Body of pancreas (tissue), 4 donors: ENCODE data around the gene C1RL. TPM values are rescaled to one million over a fixed set of nuclear protein-coding genes. Genes with fewer than 3 reads are reported as not detected.

Source experiments
- ATAC-seq: fragments of 150-250 bp; one replicate; pipeline ENCODE4 v1.9.1; 2016
- DNase-seq, 4 donors: peaks; one replicate each; pipeline ENCODE4 v3.0.0-alpha.2; 2019
- H3K27ac ChIP-seq, 4 donors: fragments of 200-600 bp; sonication (generic); 1 replicate in 3 of 4; 2 replicates in 1 of 4; pipeline versions ENCODE4 v1.5.1 to v1.6.1; 2016 to 2019; ENCODE audit warnings: mild to moderate bottlenecking in 1 of 4, mixed read lengths in 1 of 4, moderate library complexity in 1 of 4
- H3K27me3 ChIP-seq, 2 donors: fragments of 200-600 bp; sonication (generic); one replicate each; pipeline ENCODE4 v1.6.0; 2016; ENCODE audit warnings: mild to moderate bottlenecking in 1 of 2
- H3K36me3 ChIP-seq, 2 donors: fragments of 200-600 bp; sonication (generic); replicated peaks in 1 of 2; 2 replicates each; pipeline ENCODE4 v1.5.1; 2016; ENCODE audit warnings: low read depth in 2 of 2; ENCODE audit not compliant: insufficient read depth in 1 of 2
- H3K4me1 ChIP-seq: fragments of 200-600 bp; sonication (generic); one replicate; pipeline ENCODE4 v1.6.0; 2016
- H3K4me3 ChIP-seq, 2 donors: fragments of 200-600 bp; sonication (generic); 1 replicate in 1 of 2; 2 replicates in 1 of 2; pipeline ENCODE4 v1.5.1; 2016 to 2019
- H3K9me3 ChIP-seq, 3 donors: fragments of 200-600 bp; sonication (generic); 1 replicate in 2 of 3; 2 replicates in 1 of 3; pipeline ENCODE4 v1.5.1; 2016
- POLR2A ChIP-seq, 3 donors: fragments of 450-650 bp; IDR thresholded peaks; one replicate each; pipeline ENCODE4 v1.6.1; 2016; ENCODE audit warnings: antibody characterized with exemption in 3 of 3, mild to moderate bottlenecking in 2 of 3
- WGBS, 2 donors: methylation state at CpG; one replicate each; pipeline ENCODE4 v1.1.5; 2017; 5-methylcytosine and 5-hydroxymethylcytosine counted together
- intact Hi-C: fragments of 100-400 bp; cut with DNase I; formaldehyde crosslinking; loops from one replicate; pipeline ENCODE4 v1.15.1; 2023
- total RNA-seq, 2 donors: library from RNA; depleted of rRNA; stranded (reverse); fragments of >200 nt; gene quantifications; one replicate each; pipeline ENCODE4 v1.1.0, GENCODE V29; 2016
- TF ChIP-seq, protein P1 (sequence below), 7 experiments: fragments of 450-650 bp in 4 of 7; fragments of 200-600 bp in 3 of 7; sonication (generic) in 3 of 7; IDR thresholded peaks; one replicate each; pipeline ENCODE4 v1.5.1; 2016 to 2019; ENCODE audit warnings: antibody characterized with exemption in 7 of 7

Gene C1RL
- total RNA-seq, 2 donors from 2014 or later: 64.6 to 99.6 TPM

DNA sequence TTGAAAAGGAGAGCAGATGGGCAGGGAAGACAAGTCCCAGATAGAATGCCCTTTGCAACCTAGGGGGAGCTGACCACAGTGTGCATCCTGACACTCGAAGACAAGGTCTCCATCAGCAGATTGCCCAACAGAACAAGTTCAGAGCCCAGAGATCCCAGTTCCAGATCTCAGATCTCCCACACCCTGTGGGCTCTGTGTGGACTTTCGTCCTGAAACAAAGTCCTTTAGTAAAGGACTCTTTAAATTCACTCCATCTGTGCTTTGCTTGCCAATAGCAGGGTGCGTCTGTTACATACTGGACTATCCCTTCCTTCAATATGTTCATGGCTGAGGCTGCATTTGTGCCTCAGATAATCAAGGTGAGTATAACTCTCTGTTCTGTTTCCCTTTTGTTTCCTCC lies 8.7 kb upstream of the C1RL start:
- intact Hi-C loops: loop anchor here (10.0 kb wide), 1 partner anchor 73 kb away; no protein-coding TSS in a partner anchor
- TF ChIP-seq, protein P1, sequence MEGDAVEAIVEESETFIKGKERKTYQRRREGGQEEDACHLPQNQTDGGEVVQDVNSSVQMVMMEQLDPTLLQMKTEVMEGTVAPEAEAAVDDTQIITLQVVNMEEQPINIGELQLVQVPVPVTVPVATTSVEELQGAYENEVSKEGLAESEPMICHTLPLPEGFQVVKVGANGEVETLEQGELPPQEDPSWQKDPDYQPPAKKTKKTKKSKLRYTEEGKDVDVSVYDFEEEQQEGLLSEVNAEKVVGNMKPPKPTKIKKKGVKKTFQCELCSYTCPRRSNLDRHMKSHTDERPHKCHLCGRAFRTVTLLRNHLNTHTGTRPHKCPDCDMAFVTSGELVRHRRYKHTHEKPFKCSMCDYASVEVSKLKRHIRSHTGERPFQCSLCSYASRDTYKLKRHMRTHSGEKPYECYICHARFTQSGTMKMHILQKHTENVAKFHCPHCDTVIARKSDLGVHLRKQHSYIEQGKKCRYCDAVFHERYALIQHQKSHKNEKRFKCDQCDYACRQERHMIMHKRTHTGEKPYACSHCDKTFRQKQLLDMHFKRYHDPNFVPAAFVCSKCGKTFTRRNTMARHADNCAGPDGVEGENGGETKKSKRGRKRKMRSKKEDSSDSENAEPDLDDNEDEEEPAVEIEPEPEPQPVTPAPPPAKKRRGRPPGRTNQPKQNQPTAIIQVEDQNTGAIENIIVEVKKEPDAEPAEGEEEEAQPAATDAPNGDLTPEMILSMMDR (IDR thresholded peaks at IDR 0.05): no peak
- no peak for TF ChIP-seq POLR2A (IDR thresholded peaks at IDR 0.05)

DNA sequence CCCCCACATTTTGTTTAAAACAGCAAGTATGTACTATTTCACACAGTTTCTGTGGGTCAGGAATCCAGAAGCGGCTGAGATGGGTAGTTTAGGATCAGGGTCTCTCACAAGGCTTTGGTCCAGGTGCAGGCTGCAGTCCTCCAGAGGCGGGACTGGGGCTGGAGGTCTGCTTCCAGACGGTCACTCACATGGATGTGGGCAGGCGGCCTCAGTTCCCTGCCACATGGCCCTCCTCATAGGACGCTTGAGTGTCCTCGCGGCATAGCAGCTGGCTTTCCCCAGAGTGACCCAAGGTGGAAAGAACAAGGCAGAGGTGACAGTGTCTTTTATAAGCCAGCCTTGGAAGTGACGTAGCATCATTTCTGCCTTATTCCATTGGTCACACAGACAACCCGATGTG lies 7.9 kb upstream of the C1RL start:
- H3K9me3 ChIP-seq: no peaks in the 10 kb centered on the region
- H3K4me3 ChIP-seq: no peak overlapping the region
- no peak overlapping the region for H3K27ac ChIP-seq
- DNase-seq: no peak
- TF ChIP-seq POLR2A (IDR thresholded peaks at IDR 0.05): no peak
- TF ChIP-seq, protein P1 (IDR thresholded peaks at IDR 0.05): no peak
- intact Hi-C loops: loop anchor here (10.0 kb wide), 1 partner anchor 72 kb away; no protein-coding TSS in a partner anchor
- peaks cover 5% of the 10 kb centered on the region for H3K4me1 ChIP-seq
- no peaks in the 10 kb centered on the region for H3K36me3 ChIP-seq
- WGBS, 2 donors: 82 to 89% methylated on average over 6 to 9 of the region's 9 CpGs
- no peak for ATAC-seq
- H3K27me3 ChIP-seq: no peaks in the 10 kb centered on the region

More for the DNA sequence above, 8.7 kb upstream of the C1RL start:
- ATAC-seq: no peak
- DNase-seq: no peak
- no peaks in the 10 kb centered on the region for H3K36me3 ChIP-seq
- no peak overlapping the region for H3K4me3 ChIP-seq
- H3K27ac ChIP-seq: no peak overlapping the region
- H3K4me1 ChIP-seq: peaks cover 5% of the 10 kb centered on the region
- H3K9me3 ChIP-seq: no peaks in the 10 kb centered on the region
- H3K27me3 ChIP-seq: no peaks in the 10 kb centered on the region
- 82% methylated on average over 3 of the region's 3 CpGs for WGBS, 2 donors

DNA sequence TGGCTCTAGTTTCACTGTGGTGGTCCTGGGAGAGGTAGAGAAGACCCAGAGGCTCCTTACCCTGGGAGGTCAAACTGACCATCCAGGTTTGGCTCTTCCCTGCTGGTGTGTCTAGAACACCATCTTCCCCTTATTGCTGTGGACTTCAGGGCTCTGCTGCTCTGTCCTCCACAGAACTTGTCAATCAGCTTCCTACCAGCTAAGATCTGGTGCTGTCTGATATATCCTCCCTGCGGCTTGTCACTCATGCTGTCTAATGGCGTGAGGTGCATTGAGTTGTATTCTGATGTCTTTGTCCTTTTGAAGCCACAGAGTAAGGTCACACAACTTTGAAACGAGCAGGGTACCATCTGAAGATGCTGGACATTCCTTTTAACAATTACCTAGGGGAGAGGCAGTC lies 7.2 kb upstream of the C1RL start:
- TF ChIP-seq POLR2A (IDR thresholded peaks at IDR 0.05): no peak
- TF ChIP-seq, protein P1 (IDR thresholded peaks at IDR 0.05): no peak
- intact Hi-C loops: loop anchor here (10.0 kb wide), 1 partner anchor 71 kb away; no protein-coding TSS in a partner anchor
- ATAC-seq (no peak), DNase-seq (no peak)
- WGBS, 2 donors: 72 to 73% methylated on average over 3 of the region's 3 CpGs
- Histone ChIP-seq H3K4me1 (peaks cover 5% of the 10 kb centered on the region), H3K27ac (no peak overlapping the region), H3K4me3 (no peak overlapping the region), H3K36me3 (no peaks in the 10 kb centered on the region), H3K27me3 (no peaks in the 10 kb centered on the region), H3K9me3 (no peaks in the 10 kb centered on the region)

DNA sequence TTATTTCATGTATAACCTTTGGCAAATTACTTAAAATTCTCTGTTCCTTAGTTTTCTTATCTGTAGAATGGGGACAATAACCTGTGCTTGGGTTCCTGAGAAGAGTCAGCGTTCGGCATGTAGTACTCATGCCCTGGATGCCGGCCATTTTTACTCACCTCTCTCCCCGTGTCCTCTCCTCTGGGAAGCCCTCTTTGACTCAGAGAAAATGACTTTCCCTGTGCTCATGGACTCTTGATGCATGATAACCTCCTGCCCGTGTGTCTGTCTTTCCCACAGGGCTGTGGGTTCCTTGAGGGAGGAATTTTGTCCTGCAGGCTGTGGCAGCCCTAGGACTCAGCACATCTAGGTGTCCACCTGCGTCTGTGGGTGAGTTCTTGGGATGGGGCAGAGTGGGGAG lies 5.8 kb upstream of the C1RL start:
- Histone ChIP-seq H3K27me3 (no peaks in the 10 kb centered on the region), H3K36me3 (no peaks in the 10 kb centered on the region), H3K4me1 (peaks cover 5% of the 10 kb centered on the region), H3K9me3 (no peaks in the 10 kb centered on the region), H3K4me3 (no peak overlapping the region), H3K27ac (no peak overlapping the region)
- TF ChIP-seq, protein P1 (IDR thresholded peaks at IDR 0.05): no peak
- no peak for TF ChIP-seq POLR2A (IDR thresholded peaks at IDR 0.05)
- 86 to 87% methylated on average over 6 of the region's 6 CpGs for whole genome bisulfite sequencing, 2 donors
- no peak for DNase-seq
- intact Hi-C loops: loop anchor here (10.0 kb wide), 1 partner anchor 70 kb away; no protein-coding TSS in a partner anchor
- no peak for ATAC-seq

DNA sequence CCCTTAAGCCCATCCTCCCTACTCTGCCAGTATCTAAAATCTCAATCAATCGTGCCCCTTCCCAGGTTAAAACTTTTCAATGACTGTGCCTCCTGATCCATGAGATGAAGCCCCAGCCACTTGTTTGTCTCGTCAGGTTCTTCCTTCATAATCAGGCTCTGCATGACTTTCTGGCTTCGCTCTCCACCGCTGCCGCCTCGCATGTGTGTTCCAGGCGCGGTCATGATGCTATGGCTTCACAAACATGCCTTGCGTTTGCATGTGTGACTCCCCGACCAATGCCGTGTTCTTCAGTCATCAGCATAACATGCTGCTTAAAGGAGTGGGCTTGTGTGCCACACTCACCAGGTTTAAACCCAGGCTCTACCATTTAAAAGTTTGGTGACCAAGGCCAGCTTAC lies 5.0 kb upstream of the C1RL start:
- WGBS, 2 donors: 77 to 78% methylated on average over 11 of the region's 11 CpGs
- Histone ChIP-seq H3K4me1 (peaks cover 12% of the 10 kb centered on the region), H3K36me3 (no peaks in the 10 kb centered on the region), H3K4me3 (no peak overlapping the region), H3K27me3 (no peaks in the 10 kb centered on the region), H3K27ac (no peak overlapping the region), H3K9me3 (no peaks in the 10 kb centered on the region)
- intact Hi-C loops: loop anchor here (10.0 kb wide), 1 partner anchor 69 kb away; no protein-coding TSS in a partner anchor
- ATAC-seq (no peak), DNase-seq (no peak)
- TF ChIP-seq, protein P1 (IDR thresholded peaks at IDR 0.05): no peak
- no peak for TF ChIP-seq POLR2A (IDR thresholded peaks at IDR 0.05)
